GM18508 (cell line): ENCODE data around the gene HNRNPM.
"Not testable (repeated sequence)": the region's sequence is repeated elsewhere in the genome, so short reads cannot be mapped to it uniquely, and the experiment has no call there.

Experiments
- ATAC-seq: cut with Tn5 transposase; IDR thresholded peaks from one replicate; pipeline ENCODE4 v1.9.1; 2021; ENCODE audit warnings: moderate number of reproducible peaks; ENCODE audit not compliant: insufficient read depth, unreplicated experiment

The HNRNPM gene

GRCh38 chr19:8425331-8425730 lies 19.4 kb upstream of the HNRNPM start:
- ATAC-seq, result not testable (repeated sequence)

DNA sequence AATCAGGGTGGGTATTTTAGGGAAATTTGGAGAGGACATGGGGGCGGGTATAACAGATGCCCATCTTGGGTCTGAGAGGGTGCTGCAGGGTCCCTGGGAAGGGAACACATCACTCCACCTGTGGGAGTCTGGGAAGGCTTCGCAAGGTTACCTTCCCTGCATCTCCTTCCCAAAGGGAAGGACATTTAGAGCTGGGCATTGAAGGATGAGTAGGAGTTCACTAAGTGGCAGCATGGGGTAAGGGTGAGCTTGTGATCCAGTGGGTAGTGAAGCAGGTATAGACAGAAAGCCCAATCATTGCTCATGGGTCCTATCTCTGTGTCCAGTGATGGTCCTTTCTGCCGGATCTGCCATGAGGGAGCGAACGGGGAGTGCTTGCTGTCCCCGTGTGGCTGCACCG lies 18.5 kb upstream of the HNRNPM start:
- no peak for ATAC-seq

- no peak for ATAC-seq
Measured at GRCh38 chr19:8429044-8429443, 15.7 kb upstream of the HNRNPM start.

GRCh38 chr19:8429826-8430225 lies 14.9 kb upstream of the HNRNPM start:
- ATAC-seq, result no peak

GRCh38 chr19:8430650-8431049 lies 14.1 kb upstream of the HNRNPM start:
- ATAC-seq, result no peak

- ATAC-seq, result no peak
Measured at GRCh38 chr19:8438236-8438635, 6.5 kb upstream of the HNRNPM start.

DNA sequence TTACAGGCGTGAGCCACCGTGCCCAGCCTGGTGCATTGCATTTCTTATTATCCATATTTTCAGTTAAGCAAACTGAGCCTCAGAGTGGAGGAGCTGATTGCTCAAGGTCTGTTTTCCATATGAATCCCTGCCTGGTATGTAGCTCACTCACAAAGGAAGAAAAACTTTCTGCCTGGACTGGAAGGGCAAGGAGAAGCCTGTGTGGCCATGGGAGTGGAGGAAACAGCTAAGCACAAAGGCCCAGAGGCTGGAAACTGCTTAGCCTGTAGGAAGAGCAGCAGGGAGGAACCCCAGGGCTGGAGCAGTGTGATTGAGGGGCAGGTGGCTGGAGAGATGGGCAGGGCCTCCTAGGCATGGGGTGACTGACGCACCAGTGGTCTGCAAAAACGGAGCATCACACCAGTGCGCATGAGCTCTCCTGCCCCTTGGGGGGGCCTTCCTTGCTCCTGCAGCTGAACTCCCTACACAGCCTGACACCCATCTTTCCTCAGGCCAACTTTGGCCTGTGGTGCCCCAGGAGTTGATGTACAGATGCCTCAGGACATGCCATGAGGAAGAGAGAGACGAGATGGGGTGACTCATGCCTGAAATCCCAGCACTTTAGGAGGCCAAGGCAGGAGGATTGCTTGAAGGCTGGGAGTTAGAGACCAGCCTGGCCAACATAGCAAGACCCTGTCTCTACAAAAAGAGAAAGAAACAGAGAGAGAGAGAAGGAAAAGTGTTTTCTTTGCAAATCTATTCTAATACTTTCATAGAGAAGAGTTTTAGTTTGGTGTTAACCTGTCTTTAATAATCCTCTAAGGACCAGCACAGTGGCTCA lies 2.8 kb upstream of the HNRNPM start:
- no peak for ATAC-seq

GRCh38 chr19:8444140-8444676 lies 567 bp upstream of the HNRNPM start:
- not testable (repeated sequence) for ATAC-seq

DNA sequence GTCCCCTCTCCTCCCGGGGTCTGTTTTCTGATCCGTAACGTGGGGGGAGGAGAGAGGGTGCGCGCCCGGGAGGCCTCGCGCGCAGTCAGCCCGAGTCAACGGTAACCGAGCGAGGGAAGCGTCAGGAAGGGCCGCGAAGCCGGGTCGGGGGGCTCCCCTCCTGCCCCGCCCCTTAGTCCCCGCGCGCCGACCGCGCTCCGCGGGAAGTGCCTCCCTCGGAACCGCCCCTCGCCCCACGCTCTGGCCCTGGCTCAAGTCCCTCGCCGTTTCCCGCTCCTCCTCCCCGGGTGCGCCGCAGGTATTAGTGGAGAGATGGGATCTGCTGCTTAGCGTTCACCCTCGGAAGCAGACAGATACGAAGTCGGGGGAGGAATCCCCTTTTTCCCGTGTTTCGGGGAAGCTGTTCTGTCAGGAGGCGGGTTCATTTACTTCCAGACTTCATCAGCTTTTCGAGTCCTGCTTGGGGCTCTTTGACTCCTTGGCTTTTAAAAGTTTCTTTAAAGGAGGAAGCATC lies 770 bp downstream of the HNRNPM start:
- no peak for ATAC-seq

GRCh38 chr19:8446061-8446709 lies 1.4 kb downstream of the HNRNPM start:
- ATAC-seq, result no peak

- no peak for ATAC-seq
Measured at GRCh38 chr19:8449830-8450229, 5.1 kb downstream of the HNRNPM start.

DNA sequence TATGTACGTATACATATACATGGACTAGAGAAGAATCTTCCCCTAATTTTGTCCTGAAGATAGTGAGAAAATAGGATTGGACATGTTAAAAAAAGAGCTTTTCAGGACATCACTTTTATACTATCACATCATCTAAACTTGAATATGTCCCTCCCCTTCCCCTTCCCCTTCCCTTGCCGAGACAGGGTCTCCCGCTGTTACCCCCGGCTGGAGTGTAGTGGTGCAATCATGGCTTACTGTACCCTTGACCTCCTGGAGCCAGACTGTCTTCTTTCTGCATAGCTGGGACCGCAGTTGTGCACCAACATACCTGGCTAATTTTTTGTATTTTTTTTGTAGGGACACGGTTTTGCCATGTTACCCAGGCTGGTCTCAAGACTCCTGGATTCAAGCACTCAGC lies 6.6 kb downstream of the HNRNPM start:
- ATAC-seq, result no peak

GRCh38 chr19:8451885-8452284 lies 7.1 kb downstream of the HNRNPM start:
- no peak for ATAC-seq

DNA sequence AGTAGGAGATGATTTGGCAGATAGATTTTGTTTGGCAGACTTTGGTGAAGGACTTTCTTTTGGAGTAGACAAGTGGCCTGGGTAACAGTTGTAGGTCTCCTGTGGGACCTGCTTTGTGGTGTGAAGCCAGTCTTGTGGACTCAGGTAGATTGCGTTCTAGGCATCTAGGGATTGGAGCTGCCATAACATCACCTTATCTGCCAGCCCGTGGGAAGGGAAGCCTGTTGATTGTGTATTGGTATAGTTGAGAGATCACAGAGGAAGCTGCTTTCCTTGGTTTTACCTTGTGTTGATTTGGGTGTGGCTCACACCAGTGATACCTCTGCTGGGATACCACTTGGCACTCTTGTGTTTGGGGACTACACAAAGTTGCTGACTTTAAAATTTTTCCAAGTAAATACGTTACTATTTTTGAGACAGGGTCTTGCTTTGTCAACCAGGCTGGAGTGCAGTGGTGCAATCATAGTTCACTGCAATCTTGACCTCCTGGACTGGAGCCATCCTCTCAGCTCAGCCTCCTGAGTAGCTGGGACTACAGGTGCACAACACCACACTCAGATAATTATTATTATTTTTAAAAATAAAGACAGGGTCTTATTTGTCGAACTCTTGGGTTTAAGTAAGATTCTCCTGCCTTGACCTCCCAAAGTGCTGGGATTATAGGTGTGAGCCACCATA lies 7.8 kb downstream of the HNRNPM start:
- ATAC-seq, result no peak

DNA sequence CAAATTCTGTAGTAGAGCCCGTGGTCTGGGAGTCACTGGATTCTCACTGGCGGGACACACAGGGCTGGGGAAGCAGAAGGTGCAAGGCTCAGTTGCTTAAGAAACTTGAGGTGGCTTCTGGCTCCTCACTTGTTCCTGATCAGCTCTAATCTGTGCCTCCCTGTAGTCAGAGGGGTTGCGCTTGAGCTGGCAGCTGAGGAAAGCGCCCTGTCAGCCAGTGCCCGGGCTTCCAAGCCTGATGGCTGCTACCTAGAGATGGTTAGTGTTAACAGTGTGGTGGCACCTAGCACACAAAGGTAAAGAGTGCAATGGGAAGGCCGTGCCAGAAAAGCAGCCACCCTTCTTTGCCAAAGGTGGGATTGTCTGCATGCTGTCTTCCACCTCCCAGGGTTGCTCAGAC lies 8.8 kb downstream of the HNRNPM start:
- no peak for ATAC-seq

- ATAC-seq, result no peak
Measured at GRCh38 chr19:8454218-8454617, 9.4 kb downstream of the HNRNPM start.

DNA sequence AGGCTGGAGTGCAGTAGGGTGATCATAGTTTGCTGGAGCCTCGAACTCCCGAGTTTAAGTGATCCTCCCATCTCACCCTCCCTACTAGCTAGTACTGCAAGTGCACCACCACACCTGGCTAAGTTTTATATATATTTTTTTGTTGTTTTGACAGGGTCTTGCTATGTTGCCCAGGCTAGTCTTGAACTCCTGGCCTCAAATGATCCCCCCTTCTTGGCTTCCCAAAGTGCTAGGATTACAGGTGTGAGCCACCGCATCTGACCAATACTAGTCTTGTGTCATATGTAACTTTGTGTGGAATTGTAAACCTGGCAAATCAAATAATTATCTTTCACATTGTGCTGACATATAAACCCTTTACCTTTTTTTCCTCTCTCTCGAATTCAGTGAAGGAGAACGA lies 10.2 kb downstream of the HNRNPM start:
- no peak for ATAC-seq

- ATAC-seq, result no peak
Measured at GRCh38 chr19:8456064-8456463, 11.3 kb downstream of the HNRNPM start.

- ATAC-seq, result no peak
Measured at GRCh38 chr19:8457209-8457608, 12.4 kb downstream of the HNRNPM start.

DNA sequence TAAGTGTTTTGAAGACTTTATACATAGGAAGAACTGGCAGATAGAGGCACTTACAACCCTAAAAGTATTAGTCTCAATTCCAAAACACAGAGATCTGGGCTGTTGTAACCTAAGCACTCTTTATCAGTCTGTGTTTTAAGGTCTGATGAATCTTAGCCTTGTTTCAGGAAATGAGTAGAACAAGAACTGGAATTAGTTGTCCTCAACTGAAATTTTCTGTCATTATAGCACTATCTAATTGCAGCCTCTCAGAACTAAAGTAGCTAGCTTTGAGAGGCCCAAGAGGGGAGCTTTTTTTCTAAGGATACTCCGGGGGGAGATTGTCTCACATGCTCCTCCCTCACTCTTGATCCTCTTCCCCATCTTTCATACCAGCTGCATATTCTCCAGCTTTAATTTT lies 13.1 kb downstream of the HNRNPM start:
- no peak for ATAC-seq

- ATAC-seq, result no peak
Measured at GRCh38 chr19:8458380-8458779, 13.6 kb downstream of the HNRNPM start.
